GM23338 (cell line): ENCODE measurements around the gene ZNF568. TPM values are rescaled to one million over a fixed set of nuclear protein-coding genes. Genes with fewer than 3 reads are reported as not detected.

Experiments
- ATAC-seq: fragments of 200-7000 bp; cut with Tn5 transposase; 3 replicates; pipeline ENCODE4 v1.9.1; 2020
- DNase-seq: peaks from one replicate; pipeline ENCODE4 v3.0.0-alpha.2; 2015; ENCODE audit warnings: low spot score
- H2AFZ ChIP-seq: fragments of 200-600 bp; sonication (generic); 2 replicates; pipeline ENCODE4 v1.8.0; 2016; ENCODE audit warnings: antibody characterized with exemption, mild to moderate bottlenecking, moderate library complexity
- H3F3A ChIP-seq: fragments of 200-600 bp; sonication (generic); replicated peaks from 2 replicates; pipeline ENCODE4 v1.8.0; 2017; ENCODE audit warnings: antibody characterized with exemption, mixed run types, low read depth
- H3K27ac ChIP-seq: fragments of 200-600 bp; sonication (generic); 2 replicates; pipeline ENCODE4 v1.6.1; 2016; ENCODE audit warnings: low read depth
- H3K27me3 ChIP-seq: fragments of 200-600 bp; sonication (generic); 2 replicates; pipeline ENCODE4 v1.8.0; 2016; ENCODE audit warnings: mild to moderate bottlenecking, mixed run types, moderate library complexity; ENCODE audit not compliant: insufficient read depth
- H3K36me3 ChIP-seq: fragments of 200-600 bp; sonication (generic); 2 replicates; pipeline ENCODE4 v1.8.0; 2016; ENCODE audit warnings: mild to moderate bottlenecking; ENCODE audit not compliant: insufficient read depth
- H3K4me1 ChIP-seq: fragments of 200-600 bp; sonication (generic); 2 replicates; pipeline ENCODE4 v1.8.0; 2016; ENCODE audit warnings: mild to moderate bottlenecking, moderate library complexity; ENCODE audit not compliant: insufficient read depth
- H3K4me2 ChIP-seq: fragments of 200-600 bp; sonication (generic); 2 replicates; pipeline ENCODE4 v1.7.1; 2017; ENCODE audit warnings: mixed run types
- H3K4me3 ChIP-seq: fragments of 200-600 bp; sonication (generic); 2 replicates; pipeline ENCODE4 v1.6.1; 2016; ENCODE audit warnings: mixed run types
- H3K79me2 ChIP-seq: fragments of 200-600 bp; sonication (generic); replicated peaks from 2 replicates; pipeline ENCODE4 v1.8.0; 2017; ENCODE audit warnings: mild to moderate bottlenecking; ENCODE audit not compliant: insufficient read depth
- H3K9me2 ChIP-seq: fragments of 200-600 bp; sonication (generic); 2 replicates; pipeline ENCODE4 v1.8.0; 2017; ENCODE audit not compliant: insufficient read depth
- H4K20me1 ChIP-seq: fragments of 200-600 bp; sonication (generic); replicated peaks from 2 replicates; pipeline ENCODE4 v1.8.0; 2017; ENCODE audit warnings: mild to moderate bottlenecking; ENCODE audit not compliant: insufficient read depth
- H3K27ac Mint-ChIP-seq: 2 replicates; pipeline ENCODE4 v1.8.0; 2020; ENCODE audit warnings: inconsistent platforms, mild to moderate bottlenecking, moderate library complexity, mixed read lengths
- H3K27me3 Mint-ChIP-seq: 3 replicates; pipeline ENCODE4 v1.8.0; 2022; ENCODE audit warnings: low read depth, mild to moderate bottlenecking, moderate library complexity, mixed read lengths, inconsistent platforms; ENCODE audit not compliant: insufficient read depth, poor library complexity
- H3K36me3 Mint-ChIP-seq: 3 replicates; pipeline ENCODE4 v1.8.0; 2021; ENCODE audit warnings: low read depth, mild to moderate bottlenecking, inconsistent platforms, moderate library complexity, mixed read lengths
- H3K4me1 Mint-ChIP-seq: 3 replicates; pipeline ENCODE4 v1.8.0; 2020; ENCODE audit warnings: mild to moderate bottlenecking, inconsistent platforms, mixed read lengths
- H3K4me3 Mint-ChIP-seq: 3 replicates; pipeline ENCODE4 v1.8.0; 2021; ENCODE audit warnings: moderate library complexity, mild to moderate bottlenecking, inconsistent platforms, mixed read lengths
- H3K9me3 Mint-ChIP-seq: 3 replicates; pipeline ENCODE4 v1.8.0; 2020; ENCODE audit warnings: moderate library complexity, mild to moderate bottlenecking, inconsistent platforms, mixed read lengths
- CREB1 ChIP-seq: fragments of 250-450 bp; sonication (Bioruptor Pico); IDR thresholded peaks from 2 replicates; pipeline ENCODE4 v1.5.0; 2020; ENCODE audit warnings: low read depth, mild to moderate bottlenecking, moderate library complexity
- EZH2 ChIP-seq: fragments of 200-600 bp; sonication (generic); IDR thresholded peaks from one replicate; pipeline ENCODE4 v1.8.0; 2017; ENCODE audit warnings: antibody characterized with exemption, mild to moderate bottlenecking, low read depth; ENCODE audit not compliant: unreplicated experiment
- EZH2phosphoT487 ChIP-seq: fragments of 200-600 bp; sonication (generic); IDR thresholded peaks from one replicate; pipeline ENCODE4 v1.8.1; 2018; ENCODE audit warnings: antibody characterized with exemption; ENCODE audit not compliant: unreplicated experiment
- JUNB ChIP-seq: IDR thresholded peaks from one replicate; pipeline ENCODE4 v1.6.1; 2016; ENCODE audit warnings: antibody characterized with exemption; ENCODE audit not compliant: unreplicated experiment
- NANOG ChIP-seq: IDR thresholded peaks from 2 replicates; pipeline ENCODE4 v1.6.1; 2016; ENCODE audit warnings: antibody characterized with exemption, borderline replicate concordance
- POLR2AphosphoS5 ChIP-seq: IDR thresholded peaks from 2 replicates; pipeline ENCODE4 v1.6.1; 2016; ENCODE audit warnings: antibody characterized with exemption, low read depth
- STAT1 ChIP-seq: IDR thresholded peaks from one replicate; pipeline ENCODE4 v1.6.1; 2016; ENCODE audit warnings: antibody characterized with exemption; ENCODE audit not compliant: unreplicated experiment
- ZNF114 ChIP-seq: fragments of 250-450 bp; sonication (Bioruptor Pico); IDR thresholded peaks from 2 replicates; pipeline ENCODE4 v1.5.0; 2020; ENCODE audit warnings: mild to moderate bottlenecking, moderate library complexity
- ZNF331 ChIP-seq: fragments of 250-450 bp; sonication (Bioruptor Pico); IDR thresholded peaks from 2 replicates; pipeline ENCODE4 v1.5.0; 2020; ENCODE audit warnings: low read depth, mild to moderate bottlenecking, moderate library complexity
- polyA plus RNA-seq: library from polyadenylated mRNA; unstranded; fragments of >200 nt; fragmentation: Nextera tagmentation; extraction: Ambion mirVana; gene quantifications from 2 replicates; pipeline ENCODE4 v1.2.1, GENCODE V29; 2016
- total RNA-seq: library from RNA; depleted of rRNA; stranded (reverse); fragments of >200 nt; shearing (Covaris generic); gene quantifications from 2 replicates; pipeline ENCODE4 v1.2.3, GENCODE V29; 2014
- TF ChIP-seq, protein P1 (sequence below), 2 experiments: fragments of 200-600 bp in 1 of 2; sonication (generic) in 1 of 2; conservative IDR thresholded peaks; 2 replicates each; pipeline versions ENCODE4 v1.5.1 to v1.6.1; 2016 to 2017; ENCODE audit warnings: antibody characterized with exemption in 2 of 2, low read depth in 2 of 2, mild to moderate bottlenecking in 2 of 2, moderate library complexity in 1 of 2
- TF ChIP-seq, protein P2 (sequence below): IDR thresholded peaks from 2 replicates; pipeline ENCODE4 v1.6.1; 2016; ENCODE audit warnings: antibody characterized with exemption
- TF ChIP-seq, protein P3 (sequence below): fragments of 250-450 bp; sonication (Bioruptor Pico); IDR thresholded peaks from 2 replicates; pipeline ENCODE4 v1.5.0; 2020; ENCODE audit warnings: mild to moderate bottlenecking, moderate library complexity
- TF ChIP-seq, protein P4 (sequence below): IDR thresholded peaks from one replicate; pipeline ENCODE4 v1.6.1; 2018; ENCODE audit warnings: antibody characterized with exemption; ENCODE audit not compliant: unreplicated experiment

Gene ZNF568
- total and polyA plus RNA-seq, 2 experiments from 2014 or later: 7.6 to 10.5 TPM

DNA sequence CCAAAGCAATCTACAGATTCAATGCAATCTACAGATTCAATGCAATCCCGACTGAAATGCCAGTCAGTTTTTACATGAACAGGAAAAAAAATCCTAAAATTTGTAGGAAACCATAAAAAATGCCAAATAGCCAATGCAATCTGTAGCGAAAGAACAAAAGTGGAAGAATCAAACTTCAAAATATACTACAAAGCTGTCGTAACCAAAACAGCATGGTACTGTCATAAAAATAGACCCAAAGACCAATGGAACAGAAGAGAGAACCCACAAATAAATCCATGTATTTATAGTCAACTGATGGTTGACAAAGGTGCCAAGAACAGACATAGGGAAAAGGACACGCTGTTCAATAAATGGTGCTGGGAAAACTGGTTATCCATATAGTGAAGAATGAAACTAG, 17.7 kb upstream of the ZNF568 start:
- peaks cover 92% of the 10 kb centered on the region for H3K9me3 Mint-ChIP-seq
- H3K4me2 ChIP-seq: no peak overlapping the region
- TF ChIP-seq ZNF331 (CRISPR knock-in tag) (no peak), ZNF114 (no peak), POLR2AphosphoS5 (no peak), NANOG (no peak), STAT1 (no peak), JUNB (no peak), EZH2 (no peak), CREB1 (CRISPR knock-in tag) (no peak), EZH2phosphoT487 (no peak)
- TF ChIP-seq, protein P1, sequence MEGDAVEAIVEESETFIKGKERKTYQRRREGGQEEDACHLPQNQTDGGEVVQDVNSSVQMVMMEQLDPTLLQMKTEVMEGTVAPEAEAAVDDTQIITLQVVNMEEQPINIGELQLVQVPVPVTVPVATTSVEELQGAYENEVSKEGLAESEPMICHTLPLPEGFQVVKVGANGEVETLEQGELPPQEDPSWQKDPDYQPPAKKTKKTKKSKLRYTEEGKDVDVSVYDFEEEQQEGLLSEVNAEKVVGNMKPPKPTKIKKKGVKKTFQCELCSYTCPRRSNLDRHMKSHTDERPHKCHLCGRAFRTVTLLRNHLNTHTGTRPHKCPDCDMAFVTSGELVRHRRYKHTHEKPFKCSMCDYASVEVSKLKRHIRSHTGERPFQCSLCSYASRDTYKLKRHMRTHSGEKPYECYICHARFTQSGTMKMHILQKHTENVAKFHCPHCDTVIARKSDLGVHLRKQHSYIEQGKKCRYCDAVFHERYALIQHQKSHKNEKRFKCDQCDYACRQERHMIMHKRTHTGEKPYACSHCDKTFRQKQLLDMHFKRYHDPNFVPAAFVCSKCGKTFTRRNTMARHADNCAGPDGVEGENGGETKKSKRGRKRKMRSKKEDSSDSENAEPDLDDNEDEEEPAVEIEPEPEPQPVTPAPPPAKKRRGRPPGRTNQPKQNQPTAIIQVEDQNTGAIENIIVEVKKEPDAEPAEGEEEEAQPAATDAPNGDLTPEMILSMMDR (conservative IDR thresholded peaks at IDR 0.05; ENCODE audit: low read depth in 2 of 2): no peak
- TF ChIP-seq, protein P2, sequence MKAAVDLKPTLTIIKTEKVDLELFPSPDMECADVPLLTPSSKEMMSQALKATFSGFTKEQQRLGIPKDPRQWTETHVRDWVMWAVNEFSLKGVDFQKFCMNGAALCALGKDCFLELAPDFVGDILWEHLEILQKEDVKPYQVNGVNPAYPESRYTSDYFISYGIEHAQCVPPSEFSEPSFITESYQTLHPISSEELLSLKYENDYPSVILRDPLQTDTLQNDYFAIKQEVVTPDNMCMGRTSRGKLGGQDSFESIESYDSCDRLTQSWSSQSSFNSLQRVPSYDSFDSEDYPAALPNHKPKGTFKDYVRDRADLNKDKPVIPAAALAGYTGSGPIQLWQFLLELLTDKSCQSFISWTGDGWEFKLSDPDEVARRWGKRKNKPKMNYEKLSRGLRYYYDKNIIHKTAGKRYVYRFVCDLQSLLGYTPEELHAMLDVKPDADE: no peak
- TF ChIP-seq, protein P3, sequence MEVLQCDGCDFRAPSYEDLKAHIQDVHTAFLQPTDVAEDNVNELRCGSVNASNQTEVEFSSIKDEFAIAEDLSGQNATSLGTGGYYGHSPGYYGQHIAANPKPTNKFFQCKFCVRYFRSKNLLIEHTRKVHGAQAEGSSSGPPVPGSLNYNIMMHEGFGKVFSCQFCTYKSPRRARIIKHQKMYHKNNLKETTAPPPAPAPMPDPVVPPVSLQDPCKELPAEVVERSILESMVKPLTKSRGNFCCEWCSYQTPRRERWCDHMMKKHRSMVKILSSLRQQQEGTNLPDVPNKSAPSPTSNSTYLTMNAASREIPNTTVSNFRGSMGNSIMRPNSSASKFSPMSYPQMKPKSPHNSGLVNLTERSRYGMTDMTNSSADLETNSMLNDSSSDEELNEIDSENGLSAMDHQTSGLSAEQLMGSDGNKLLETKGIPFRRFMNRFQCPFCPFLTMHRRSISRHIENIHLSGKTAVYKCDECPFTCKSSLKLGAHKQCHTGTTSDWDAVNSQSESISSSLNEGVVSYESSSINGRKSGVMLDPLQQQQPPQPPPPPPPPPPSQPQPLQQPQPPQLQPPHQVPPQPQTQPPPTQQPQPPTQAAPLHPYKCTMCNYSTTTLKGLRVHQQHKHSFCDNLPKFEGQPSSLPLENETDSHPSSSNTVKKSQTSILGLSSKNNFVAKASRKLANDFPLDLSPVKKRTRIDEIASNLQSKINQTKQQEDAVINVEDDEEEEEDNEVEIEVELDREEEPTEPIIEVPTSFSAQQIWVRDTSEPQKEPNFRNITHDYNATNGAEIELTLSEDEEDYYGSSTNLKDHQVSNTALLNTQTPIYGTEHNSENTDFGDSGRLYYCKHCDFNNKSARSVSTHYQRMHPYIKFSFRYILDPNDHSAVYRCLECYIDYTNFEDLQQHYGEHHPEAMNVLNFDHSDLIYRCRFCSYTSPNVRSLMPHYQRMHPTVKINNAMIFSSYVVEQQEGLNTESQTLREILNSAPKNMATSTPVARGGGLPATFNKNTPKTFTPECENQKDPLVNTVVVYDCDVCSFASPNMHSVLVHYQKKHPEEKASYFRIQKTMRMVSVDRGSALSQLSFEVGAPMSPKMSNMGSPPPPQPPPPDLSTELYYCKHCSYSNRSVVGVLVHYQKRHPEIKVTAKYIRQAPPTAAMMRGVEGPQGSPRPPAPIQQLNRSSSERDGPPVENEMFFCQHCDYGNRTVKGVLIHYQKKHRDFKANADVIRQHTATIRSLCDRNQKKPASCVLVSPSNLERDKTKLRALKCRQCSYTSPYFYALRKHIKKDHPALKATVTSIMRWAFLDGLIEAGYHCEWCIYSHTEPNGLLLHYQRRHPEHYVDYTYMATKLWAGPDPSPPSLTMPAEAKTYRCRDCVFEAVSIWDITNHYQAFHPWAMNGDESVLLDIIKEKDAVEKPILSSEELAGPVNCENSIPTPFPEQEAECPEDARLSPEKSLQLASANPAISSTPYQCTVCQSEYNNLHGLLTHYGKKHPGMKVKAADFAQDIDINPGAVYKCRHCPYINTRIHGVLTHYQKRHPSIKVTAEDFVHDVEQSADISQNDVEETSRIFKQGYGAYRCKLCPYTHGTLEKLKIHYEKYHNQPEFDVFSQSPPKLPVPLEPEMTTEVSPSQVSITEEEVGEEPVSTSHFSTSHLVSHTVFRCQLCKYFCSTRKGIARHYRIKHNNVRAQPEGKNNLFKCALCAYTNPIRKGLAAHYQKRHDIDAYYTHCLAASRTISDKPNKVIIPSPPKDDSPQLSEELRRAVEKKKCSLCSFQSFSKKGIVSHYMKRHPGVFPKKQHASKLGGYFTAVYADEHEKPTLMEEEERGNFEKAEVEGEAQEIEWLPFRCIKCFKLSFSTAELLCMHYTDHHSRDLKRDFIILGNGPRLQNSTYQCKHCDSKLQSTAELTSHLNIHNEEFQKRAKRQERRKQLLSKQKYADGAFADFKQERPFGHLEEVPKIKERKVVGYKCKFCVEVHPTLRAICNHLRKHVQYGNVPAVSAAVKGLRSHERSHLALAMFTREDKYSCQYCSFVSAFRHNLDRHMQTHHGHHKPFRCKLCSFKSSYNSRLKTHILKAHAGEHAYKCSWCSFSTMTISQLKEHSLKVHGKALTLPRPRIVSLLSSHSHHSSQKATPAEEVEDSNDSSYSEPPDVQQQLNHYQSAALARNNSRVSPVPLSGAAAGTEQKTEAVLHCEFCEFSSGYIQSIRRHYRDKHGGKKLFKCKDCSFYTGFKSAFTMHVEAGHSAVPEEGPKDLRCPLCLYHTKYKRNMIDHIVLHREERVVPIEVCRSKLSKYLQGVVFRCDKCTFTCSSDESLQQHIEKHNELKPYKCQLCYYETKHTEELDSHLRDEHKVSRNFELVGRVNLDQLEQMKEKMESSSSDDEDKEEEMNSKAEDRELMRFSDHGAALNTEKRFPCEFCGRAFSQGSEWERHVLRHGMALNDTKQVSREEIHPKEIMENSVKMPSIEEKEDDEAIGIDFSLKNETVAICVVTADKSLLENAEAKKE (CRISPR knock-in tag): no peak
- TF ChIP-seq, protein P4, sequence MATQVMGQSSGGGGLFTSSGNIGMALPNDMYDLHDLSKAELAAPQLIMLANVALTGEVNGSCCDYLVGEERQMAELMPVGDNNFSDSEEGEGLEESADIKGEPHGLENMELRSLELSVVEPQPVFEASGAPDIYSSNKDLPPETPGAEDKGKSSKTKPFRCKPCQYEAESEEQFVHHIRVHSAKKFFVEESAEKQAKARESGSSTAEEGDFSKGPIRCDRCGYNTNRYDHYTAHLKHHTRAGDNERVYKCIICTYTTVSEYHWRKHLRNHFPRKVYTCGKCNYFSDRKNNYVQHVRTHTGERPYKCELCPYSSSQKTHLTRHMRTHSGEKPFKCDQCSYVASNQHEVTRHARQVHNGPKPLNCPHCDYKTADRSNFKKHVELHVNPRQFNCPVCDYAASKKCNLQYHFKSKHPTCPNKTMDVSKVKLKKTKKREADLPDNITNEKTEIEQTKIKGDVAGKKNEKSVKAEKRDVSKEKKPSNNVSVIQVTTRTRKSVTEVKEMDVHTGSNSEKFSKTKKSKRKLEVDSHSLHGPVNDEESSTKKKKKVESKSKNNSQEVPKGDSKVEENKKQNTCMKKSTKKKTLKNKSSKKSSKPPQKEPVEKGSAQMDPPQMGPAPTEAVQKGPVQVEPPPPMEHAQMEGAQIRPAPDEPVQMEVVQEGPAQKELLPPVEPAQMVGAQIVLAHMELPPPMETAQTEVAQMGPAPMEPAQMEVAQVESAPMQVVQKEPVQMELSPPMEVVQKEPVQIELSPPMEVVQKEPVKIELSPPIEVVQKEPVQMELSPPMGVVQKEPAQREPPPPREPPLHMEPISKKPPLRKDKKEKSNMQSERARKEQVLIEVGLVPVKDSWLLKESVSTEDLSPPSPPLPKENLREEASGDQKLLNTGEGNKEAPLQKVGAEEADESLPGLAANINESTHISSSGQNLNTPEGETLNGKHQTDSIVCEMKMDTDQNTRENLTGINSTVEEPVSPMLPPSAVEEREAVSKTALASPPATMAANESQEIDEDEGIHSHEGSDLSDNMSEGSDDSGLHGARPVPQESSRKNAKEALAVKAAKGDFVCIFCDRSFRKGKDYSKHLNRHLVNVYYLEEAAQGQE: no peak
- ATAC-seq: no peak
- peaks cover 95% of the 10 kb centered on the region for H3K36me3 Mint-ChIP-seq
- no peaks in the 10 kb centered on the region for H3K9me2 ChIP-seq
- no peak overlapping the region for H3K27ac ChIP-seq
- H3F3A ChIP-seq: no peaks in the 10 kb centered on the region
- H2AFZ ChIP-seq: no peak overlapping the region
- DNase-seq: no peak
- peaks cover 3% of the 10 kb centered on the region for H3K27me3 Mint-ChIP-seq
- no peak overlapping the region for H3K27ac Mint-ChIP-seq
- no peaks in the 10 kb centered on the region for H3K27me3 ChIP-seq
- H3K4me3 ChIP-seq: no peak overlapping the region
- no peaks in the 10 kb centered on the region for H3K4me1 Mint-ChIP-seq
- H3K4me1 ChIP-seq: no peaks in the 10 kb centered on the region
- H4K20me1 ChIP-seq: no peaks in the 10 kb centered on the region
- no peaks in the 10 kb centered on the region for H3K79me2 ChIP-seq
- H3K4me3 Mint-ChIP-seq: no peak overlapping the region
- peaks cover 65% of the 10 kb centered on the region for H3K36me3 ChIP-seq
